Adrenal gland (tissue), 5 donors: ENCODE data around the gene DOCK4.

ENCODE experiments used
- CTCF ChIP-seq, 6 experiments: fragments of 450-650 bp in 4 of 6; fragments of 200-600 bp in 2 of 6; sonication (generic) in 1 of 6; IDR thresholded peaks; 1 replicate in 5 of 6; 2 replicates in 1 of 6; pipeline versions ENCODE4 v1.5.1 to v1.8.0; 2016 to 2021; ENCODE audit warnings: antibody characterized with exemption in 6 of 6, mild to moderate bottlenecking in 2 of 6, moderate library complexity in 1 of 6
- POLR2A ChIP-seq, 2 donors: fragments of 450-650 bp; IDR thresholded peaks; one replicate each; pipeline ENCODE4 v1.6.1; 2017; ENCODE audit warnings: antibody characterized with exemption in 2 of 2, mild to moderate bottlenecking in 2 of 2, moderate library complexity in 1 of 2
- donor health status: DM: no; HTN: no; CAD: no.

GRCh38 chr7:112088484-112089016, 117.6 kb downstream of the DOCK4 start:
- no peak for TF ChIP-seq CTCF (IDR thresholded peaks at IDR 0.05)
- no peak for TF ChIP-seq POLR2A (IDR thresholded peaks at IDR 0.05)
